CD14-positive monocyte (primary cell): ENCODE data around the gene IFNA17. TPM values are rescaled to one million over a fixed set of nuclear protein-coding genes. Genes with fewer than 3 reads are reported as not detected.
"Not testable (repeated sequence)": the region's sequence is repeated elsewhere in the genome, so short reads cannot be mapped to it uniquely, and the experiment has no call there.

ENCODE experiments used
- DNase-seq, 3 donors: peaks; one replicate each; pipeline ENCODE4 v3.0.0-alpha.2; 2011 to 2022
- H2AFZ ChIP-seq: 2 replicates; pipeline ENCODE4 v1.6.0; 2012; ENCODE audit warnings: mild to moderate bottlenecking, low read depth, low read length, inconsistent platforms; ENCODE audit not compliant: insufficient read depth, poor library complexity, severe bottlenecking
- H3K27ac ChIP-seq, 2 donors: 1 replicate in 1 of 2; 2 replicates in 1 of 2; pipeline ENCODE4 v1.5.1; 2012 to 2013; ENCODE audit warnings: low read length in 2 of 2, control low read depth in 1 of 2, inconsistent platforms in 1 of 2, low read depth in 1 of 2, mild to moderate bottlenecking in 1 of 2
- H3K27me3 ChIP-seq, 2 donors: one replicate each; pipeline versions ENCODE4 v1.6.0 to v1.6.1; 2011 to 2013; ENCODE audit warnings: low read length in 2 of 2; ENCODE audit not compliant: control insufficient read depth in 2 of 2, insufficient read depth in 2 of 2
- H3K36me3 ChIP-seq, 2 donors: replicated peaks in 1 of 2; 1 replicate in 1 of 2; 2 replicates in 1 of 2; pipeline versions ENCODE4 v1.5.1 to v1.6.1; 2012 to 2013; ENCODE audit warnings: low read length in 2 of 2, control low read depth in 1 of 2, inconsistent platforms in 1 of 2, mild to moderate bottlenecking in 1 of 2; ENCODE audit not compliant: insufficient read depth in 2 of 2, control insufficient read depth in 1 of 2
- H3K4me1 ChIP-seq, 2 donors: 1 replicate in 1 of 2; 2 replicates in 1 of 2; pipeline versions ENCODE4 v1.5.1 to v1.6.1; 2012 to 2013; ENCODE audit warnings: low read length in 2 of 2, control low read depth in 1 of 2, inconsistent platforms in 1 of 2, mild to moderate bottlenecking in 1 of 2, moderate library complexity in 1 of 2; ENCODE audit not compliant: insufficient read depth in 2 of 2, control insufficient read depth in 1 of 2
- H3K4me2 ChIP-seq: replicated peaks from 2 replicates; pipeline ENCODE3; 2012; ENCODE audit warnings: low read length, moderate library complexity, mild to moderate bottlenecking; ENCODE audit not compliant: poor library complexity, severe bottlenecking; ENCODE audit errors: extremely low read depth
- H3K4me3 ChIP-seq, 3 experiments: fragments of 200-600 bp in 1 of 3; sonication (generic) in 1 of 3; replicated peaks in 1 of 3; 1 replicate in 2 of 3; 2 replicates in 1 of 3; pipeline ENCODE4 v1.5.1; 2011 to 2013; ENCODE audit warnings: low read length in 3 of 3, mild to moderate bottlenecking in 3 of 3, control low read depth in 2 of 3, low read depth in 2 of 3, inconsistent platforms in 1 of 3, moderate library complexity in 1 of 3
- H3K79me2 ChIP-seq: 2 replicates; pipeline ENCODE4 v1.6.0; 2012; ENCODE audit warnings: mild to moderate bottlenecking, control low read depth, inconsistent platforms, low read length, moderate library complexity; ENCODE audit not compliant: insufficient read depth
- H3K9ac ChIP-seq: 2 replicates; pipeline ENCODE4 v1.6.0; 2017; ENCODE audit warnings: low read length, mild to moderate bottlenecking; ENCODE audit not compliant: insufficient read depth, poor library complexity, severe bottlenecking
- H3K9me3 ChIP-seq, 2 donors: replicated peaks in 1 of 2; 1 replicate in 1 of 2; 2 replicates in 1 of 2; pipeline versions ENCODE4 v1.5.1 to v1.6.1; 2012 to 2013; ENCODE audit warnings: low read length in 2 of 2, control low read depth in 1 of 2; ENCODE audit not compliant: control insufficient read depth in 1 of 2, insufficient read depth in 1 of 2
- H4K20me1 ChIP-seq: 2 replicates; pipeline ENCODE4 v1.6.0; 2012; ENCODE audit warnings: mild to moderate bottlenecking, low read length, control low read depth, moderate library complexity; ENCODE audit not compliant: insufficient read depth
- H3K27ac Mint-ChIP-seq, 7 donors: one replicate each; pipeline ENCODE4 v1.8.0; 2020; ENCODE audit warnings: mild to moderate bottlenecking in 7 of 7, mixed read lengths in 7 of 7, moderate library complexity in 6 of 7, inconsistent platforms in 2 of 7
- H3K27me3 Mint-ChIP-seq, 3 donors: one replicate each; pipeline ENCODE4 v1.8.0; 2021 to 2022; ENCODE audit warnings: low read depth in 3 of 3, mild to moderate bottlenecking in 3 of 3, mixed read lengths in 3 of 3, moderate library complexity in 3 of 3, inconsistent platforms in 1 of 3
- H3K36me3 Mint-ChIP-seq, 2 donors: one replicate each; pipeline ENCODE4 v1.8.0; 2020; ENCODE audit warnings: mixed read lengths in 2 of 2, inconsistent platforms in 1 of 2, mild to moderate bottlenecking in 1 of 2
- H3K4me1 Mint-ChIP-seq: one replicate; pipeline ENCODE4 v1.8.0; 2020; ENCODE audit warnings: mild to moderate bottlenecking, mixed read lengths
- H3K4me3 Mint-ChIP-seq, 2 donors: one replicate each; pipeline ENCODE4 v1.8.0; 2020; ENCODE audit warnings: mild to moderate bottlenecking in 2 of 2, mixed read lengths in 2 of 2, moderate library complexity in 1 of 2
- H3K9me3 Mint-ChIP-seq, 7 donors: one replicate each; pipeline ENCODE4 v1.8.0; 2020 to 2022; ENCODE audit warnings: mixed read lengths in 7 of 7, mild to moderate bottlenecking in 6 of 7, moderate library complexity in 6 of 7, inconsistent platforms in 2 of 7
- WGBS: methylation state at CpG from one replicate; pipeline ENCODE4 v1.1.5; 2013; ENCODE audit warnings: missing lambda C conversion rate; ENCODE audit not compliant: insufficient coverage; 5-methylcytosine and 5-hydroxymethylcytosine counted together
- intact Hi-C, 2 donors: fragments of 100-400 bp; cut with micrococcal nuclease; formaldehyde crosslinking; loops; one replicate each; pipeline versions ENCODE4 v1.15.0 to v1.15.1; 2023
- polyA plus RNA-seq, 3 donors: library from polyadenylated mRNA; depleted of rRNA in 1 of 3; unstranded in 2 of 3; stranded (reverse) in 1 of 3; fragments of 300-500 nt in 2 of 3; fragments of >200 nt in 1 of 3; fragmentation: Illumina TruSeq in 2 of 3; gene quantifications; 1 replicate in 2 of 3; 2 replicates in 1 of 3; pipeline ENCODE4 v1.2.3, GENCODE V29; 2012 to 2021
- TF ChIP-seq, protein P1 (sequence below): fragments of 200-600 bp; IDR thresholded peaks from one replicate; pipeline ENCODE4 v1.8.0; 2022; ENCODE audit warnings: antibody characterized with exemption, mild to moderate bottlenecking

The IFNA17 gene
- polyA plus RNA-seq, 3 donors: not detected

DNA sequence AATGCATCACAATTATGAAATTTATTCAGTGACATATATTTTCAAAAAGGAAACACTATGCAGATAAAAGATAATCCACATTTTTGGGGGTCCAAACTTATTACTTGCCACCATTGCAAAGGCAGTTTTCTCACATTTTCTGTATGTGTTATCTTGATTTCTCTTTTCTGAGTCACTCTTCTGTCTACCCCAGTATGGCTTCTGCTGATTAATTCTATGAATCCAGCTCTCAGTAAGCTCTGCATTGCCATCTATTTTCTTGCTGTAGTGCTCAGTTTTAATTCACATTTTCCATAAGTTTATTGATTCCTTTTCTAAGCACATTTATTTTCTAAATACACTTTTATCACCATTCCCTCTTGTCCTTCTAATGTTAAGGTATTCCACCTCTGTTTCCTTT is 22.8 kb downstream of the IFNA17 start:
- Mint-ChIP-seq H3K27ac (no peak overlapping the region), H3K4me3 (no peak overlapping the region), H3K36me3 (no peaks in the 10 kb centered on the region), H3K4me1 (peaks cover 9% of the 10 kb centered on the region), H3K27me3 (peaks cover 0 to 3% (median 3%) of the 10 kb centered on the region in 3 donors), H3K9me3 (peaks cover 0 to 2% (median 0%) of the 10 kb centered on the region in 7 donors)
- no peaks in the 10 kb centered on the region for H3K79me2 ChIP-seq
- H4K20me1 ChIP-seq: no peaks in the 10 kb centered on the region
- H3K27me3 ChIP-seq: no peaks in the 10 kb centered on the region
- TF ChIP-seq, protein P1, sequence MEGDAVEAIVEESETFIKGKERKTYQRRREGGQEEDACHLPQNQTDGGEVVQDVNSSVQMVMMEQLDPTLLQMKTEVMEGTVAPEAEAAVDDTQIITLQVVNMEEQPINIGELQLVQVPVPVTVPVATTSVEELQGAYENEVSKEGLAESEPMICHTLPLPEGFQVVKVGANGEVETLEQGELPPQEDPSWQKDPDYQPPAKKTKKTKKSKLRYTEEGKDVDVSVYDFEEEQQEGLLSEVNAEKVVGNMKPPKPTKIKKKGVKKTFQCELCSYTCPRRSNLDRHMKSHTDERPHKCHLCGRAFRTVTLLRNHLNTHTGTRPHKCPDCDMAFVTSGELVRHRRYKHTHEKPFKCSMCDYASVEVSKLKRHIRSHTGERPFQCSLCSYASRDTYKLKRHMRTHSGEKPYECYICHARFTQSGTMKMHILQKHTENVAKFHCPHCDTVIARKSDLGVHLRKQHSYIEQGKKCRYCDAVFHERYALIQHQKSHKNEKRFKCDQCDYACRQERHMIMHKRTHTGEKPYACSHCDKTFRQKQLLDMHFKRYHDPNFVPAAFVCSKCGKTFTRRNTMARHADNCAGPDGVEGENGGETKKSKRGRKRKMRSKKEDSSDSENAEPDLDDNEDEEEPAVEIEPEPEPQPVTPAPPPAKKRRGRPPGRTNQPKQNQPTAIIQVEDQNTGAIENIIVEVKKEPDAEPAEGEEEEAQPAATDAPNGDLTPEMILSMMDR: no peak
- no peaks in the 10 kb centered on the region for H3K4me1 ChIP-seq
- no peaks in the 10 kb centered on the region for H3K9me3 ChIP-seq
- H3K4me3 ChIP-seq: no peak overlapping the region
- no peak overlapping the region for H3K27ac ChIP-seq
- no peak overlapping the region for H3K9ac ChIP-seq
- intact Hi-C loops: no loop called here
- H2AFZ ChIP-seq: no peak overlapping the region
- DNase-seq: no peak
- no peaks in the 10 kb centered on the region for H3K36me3 ChIP-seq
- H3K4me2 ChIP-seq: no peak overlapping the region

DNA sequence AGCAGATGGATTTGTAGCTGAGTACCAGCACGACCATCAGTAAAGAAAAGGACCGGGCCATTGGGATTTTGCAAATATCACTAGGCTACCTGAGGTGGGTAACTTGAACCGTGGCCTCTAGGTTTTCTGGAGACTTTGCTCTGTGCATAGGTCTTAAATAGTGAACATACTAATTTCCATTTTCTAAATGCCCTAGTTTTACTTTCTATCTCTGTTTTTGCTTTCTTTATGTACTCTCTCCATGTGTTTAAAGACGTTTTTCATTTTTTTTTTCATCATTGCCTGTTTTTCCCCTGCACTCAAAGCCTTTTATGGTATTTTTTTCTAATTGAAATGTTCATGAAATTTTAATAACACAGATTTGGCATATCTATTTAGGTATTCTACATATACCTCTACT is 25.9 kb downstream of the IFNA17 start, which contains the start of gene IFNA7:
Gene IFNA7, minus strand, starts transcription at position 101 of the 400 bp plus-strand sequence. Its CDS starts 40 bp downstream, at position 61.
- H3K9ac ChIP-seq, H3K27ac Mint-ChIP-seq, H3K36me3 Mint-ChIP-seq, H3K4me3 Mint-ChIP-seq, H3K4me3 ChIP-seq, H3K9me3 Mint-ChIP-seq, H3K9me3 ChIP-seq, H3K4me1 ChIP-seq, H4K20me1 ChIP-seq, H3K36me3 ChIP-seq, H2AFZ ChIP-seq, DNase-seq, intact Hi-C loops, H3K27me3 Mint-ChIP-seq, H3K4me2 ChIP-seq, H3K27ac ChIP-seq, H3K4me1 Mint-ChIP-seq, H3K27me3 ChIP-seq, H3K79me2 ChIP-seq: not testable (repeated sequence)
- WGBS: 83% methylated on average over 1 of the region's 4 CpGs
